HG02759 (cell line): ENCODE measurements around the gene TMEM53.

Experiments used
- ATAC-seq: cut with Tn5 transposase; IDR thresholded peaks from one replicate; pipeline ENCODE4 v1.9.1; 2021; ENCODE audit warnings: mild to moderate bottlenecking, moderate library complexity; ENCODE audit not compliant: unreplicated experiment

The TMEM53 gene

DNA sequence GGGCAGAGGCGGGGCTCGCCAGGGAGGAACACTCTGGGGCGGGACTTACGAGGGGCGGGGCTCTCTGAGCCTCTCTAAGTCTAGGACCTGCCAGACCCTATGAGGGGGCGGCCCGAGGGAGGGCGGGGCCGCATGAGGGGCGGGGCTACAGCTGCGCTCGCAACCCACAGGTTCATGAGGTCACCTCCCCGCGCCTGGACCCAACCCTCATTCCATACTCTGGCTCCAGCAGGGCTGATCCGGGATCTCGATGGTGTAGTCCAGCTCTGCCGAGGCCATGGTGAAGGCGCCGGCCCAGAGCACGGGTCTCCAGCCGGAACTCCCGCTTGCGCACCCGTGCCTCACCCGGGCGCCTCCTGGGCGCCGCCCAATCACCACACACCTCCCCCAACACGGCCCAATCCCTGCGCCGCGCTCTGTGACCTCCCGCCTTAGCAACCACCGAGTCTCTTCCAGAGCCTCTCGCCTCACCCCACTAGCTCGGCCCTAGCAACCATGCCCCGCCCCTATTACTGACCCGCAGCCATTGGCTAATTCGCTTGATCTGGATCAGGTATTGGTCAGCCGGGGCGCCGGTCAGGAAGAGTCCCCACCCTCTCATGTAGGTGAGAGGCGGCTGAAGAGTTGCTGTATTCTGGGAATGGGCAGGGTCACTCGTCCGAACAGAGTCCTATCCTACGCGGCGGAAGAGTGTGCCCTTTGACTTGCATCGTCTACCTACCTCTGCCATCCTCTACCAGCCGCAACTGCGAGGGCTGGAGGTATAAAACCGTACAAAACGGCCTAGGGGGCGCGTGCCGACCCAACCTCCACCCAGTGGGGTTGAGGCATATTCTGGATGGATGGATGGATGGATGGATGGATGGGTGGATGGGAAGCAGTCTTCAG is at the start of gene TMEM53, which contains the start of gene ARMH1:
Gene TMEM53 (minus strand): TSS at position 369 of the 888 bp plus-strand sequence. CDS start 90 bp downstream, at position 279.
Gene ARMH1 (plus strand): TSS at position 602 of the 888 bp plus-strand sequence. CDS start 14,984 bp downstream, outside the sequence.
- ATAC-seq = peak; percentile 91

GRCh38 chr1:44723496-44724295 is 49.4 kb upstream of the TMEM53 start:
- ATAC-seq = no peak

DNA sequence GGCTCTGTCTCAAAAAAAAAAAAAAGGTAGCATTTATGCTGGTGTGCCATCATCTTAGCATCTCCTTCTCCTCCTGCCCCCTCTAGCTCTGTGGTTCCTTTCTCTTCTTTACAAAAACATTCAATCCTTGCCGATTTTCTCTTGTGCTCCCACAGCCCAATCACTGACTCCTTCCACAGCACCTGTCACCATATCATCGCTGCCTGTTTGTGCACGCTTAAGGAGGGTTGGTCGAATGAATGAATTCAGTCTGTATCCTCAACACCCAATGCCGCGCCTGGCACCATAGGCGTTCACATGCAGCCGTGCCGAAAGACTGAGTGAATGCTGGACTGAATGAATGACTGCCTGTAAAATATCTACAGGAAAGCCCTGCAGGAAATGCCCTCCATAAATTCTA is 48.8 kb upstream of the TMEM53 start:
- ATAC-seq = no peak

GRCh38 chr1:44721485-44722361 is 47.4 kb upstream of the TMEM53 start:
- peak; percentile 74 for ATAC-seq

GRCh38 chr1:44720281-44720680 is 46.0 kb upstream of the TMEM53 start:
- no peak for ATAC-seq

DNA sequence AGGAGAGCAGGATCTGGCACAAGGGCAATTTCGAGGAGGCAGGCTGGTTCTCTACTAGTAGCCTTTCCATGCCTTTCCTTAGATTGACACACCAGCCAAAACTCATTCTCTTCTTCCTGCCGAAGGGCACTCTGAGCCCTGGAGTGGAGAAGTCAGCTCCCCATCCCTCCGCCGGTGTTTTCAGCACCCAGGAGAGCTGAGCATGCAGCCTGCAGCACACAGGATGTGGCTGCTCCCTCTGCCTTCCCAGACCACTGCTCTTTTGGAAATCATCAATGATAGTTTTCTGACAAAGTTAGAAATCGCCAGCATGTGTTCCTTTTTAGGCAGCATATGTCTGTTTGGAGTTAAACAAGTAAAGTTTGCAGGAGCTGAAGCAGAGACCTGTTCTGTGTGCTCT is 45.0 kb upstream of the TMEM53 start:
- ATAC-seq = no peak

GRCh38 chr1:44718091-44718490 is 43.8 kb upstream of the TMEM53 start:
- ATAC-seq = no peak

DNA sequence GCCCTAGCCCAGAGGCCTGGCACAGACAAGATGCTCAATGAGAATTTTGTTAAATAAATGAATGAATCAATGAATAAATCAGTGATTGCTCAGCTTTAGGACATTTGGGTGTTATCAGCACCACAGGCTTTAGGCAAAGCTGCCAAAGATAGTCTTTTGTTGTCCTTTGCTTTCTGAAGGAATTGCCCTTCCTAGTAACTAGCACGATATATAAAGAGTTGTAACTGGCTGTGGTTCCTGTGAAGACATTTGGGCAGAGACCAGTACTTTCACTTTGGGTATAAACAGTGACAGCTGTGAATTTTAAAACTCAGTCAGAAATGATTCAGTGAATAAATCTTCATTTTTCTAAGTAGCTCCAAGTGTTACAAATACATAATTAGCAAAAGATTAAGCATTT is 43.4 kb upstream of the TMEM53 start:
- no peak for ATAC-seq

- no peak for ATAC-seq
These were observed 42.9 kb upstream of the TMEM53 start for GRCh38 chr1:44717156-44717555.

- ATAC-seq = no peak
These were observed 40.8 kb upstream of the TMEM53 start for GRCh38 chr1:44714944-44715571.

GRCh38 chr1:44714532-44714931 is 40.3 kb upstream of the TMEM53 start:
- ATAC-seq = no peak

GRCh38 chr1:44713321-44713781 is 39.1 kb upstream of the TMEM53 start:
- peak; percentile 65 for ATAC-seq

DNA sequence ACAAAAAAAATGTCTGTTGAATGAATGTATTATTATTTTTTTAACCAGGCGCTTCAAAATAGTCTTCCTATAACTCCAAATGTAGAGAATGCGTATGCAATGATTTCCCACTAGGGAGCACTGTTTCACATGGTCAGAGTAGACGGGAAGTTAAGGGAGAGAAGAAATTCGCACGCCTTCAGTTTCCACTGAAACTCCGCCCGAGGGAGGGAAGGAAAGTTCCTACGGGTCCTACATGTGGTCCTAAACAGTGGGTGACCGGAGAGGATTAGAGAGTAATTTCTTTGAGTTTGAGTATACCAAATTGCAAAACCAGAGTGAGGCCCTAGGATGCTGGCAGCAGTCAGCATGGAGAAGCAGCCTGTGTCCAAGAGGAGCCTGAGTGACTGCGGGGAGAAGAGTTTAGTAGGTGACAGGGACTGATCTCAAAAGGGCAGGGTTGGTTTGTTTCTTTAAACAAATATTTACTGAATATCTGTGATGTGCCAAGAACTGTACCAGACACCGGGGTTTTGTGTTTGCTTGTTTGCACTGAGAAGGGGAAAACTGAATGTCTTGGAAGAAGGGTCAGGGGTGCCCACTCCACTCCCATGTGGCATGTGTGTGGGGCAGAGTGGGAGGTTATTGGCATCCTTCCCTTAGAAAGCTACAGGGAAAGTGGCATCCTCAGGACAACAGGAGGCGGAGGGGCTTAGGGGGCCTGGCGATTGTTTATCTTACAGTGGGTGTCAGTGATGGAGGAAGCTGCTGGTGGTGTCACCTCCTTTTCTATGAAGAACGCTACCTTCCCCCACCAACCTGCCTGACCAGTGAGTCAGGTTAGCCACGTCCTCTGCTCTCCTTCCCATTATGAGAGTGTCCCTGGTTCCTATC is 33.9 kb upstream of the TMEM53 start:
- ATAC-seq = no peak

DNA sequence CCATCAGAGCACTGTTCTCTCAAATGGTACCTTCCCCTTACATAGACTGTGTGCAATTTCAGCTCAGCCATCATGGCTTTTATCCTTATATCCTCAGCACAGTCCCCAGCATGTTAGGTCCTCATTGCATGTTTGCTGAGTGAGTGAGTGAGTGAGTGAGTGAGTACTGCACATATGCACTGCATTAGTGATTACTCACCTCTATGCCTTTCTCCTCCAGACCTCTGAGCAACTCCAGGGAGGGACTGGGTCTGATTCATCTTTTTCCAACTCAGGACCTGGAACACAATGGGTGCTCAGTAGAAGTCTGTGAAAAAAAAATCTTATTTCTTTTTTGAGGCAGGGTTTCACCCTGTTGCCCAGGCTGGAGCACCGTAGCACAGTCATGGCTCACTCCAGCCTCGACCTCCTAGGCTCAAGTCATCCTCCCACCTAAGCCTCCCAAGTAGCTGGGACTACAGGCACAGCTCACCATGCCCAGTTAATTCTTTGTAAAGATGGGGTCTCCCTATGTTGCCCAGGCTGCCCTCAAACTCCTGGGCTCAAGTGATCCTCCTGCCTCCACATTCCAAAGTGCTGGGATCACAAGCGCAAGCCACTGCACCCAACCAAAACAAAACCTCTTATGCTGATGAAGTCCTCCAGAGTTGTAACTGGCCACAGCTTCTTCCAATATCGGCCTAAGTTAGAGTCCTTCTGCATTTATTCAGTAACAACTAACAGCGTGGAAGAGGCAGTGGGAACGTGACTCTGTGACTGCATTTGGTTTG is 33.0 kb upstream of the TMEM53 start:
- ATAC-seq = no peak

DNA sequence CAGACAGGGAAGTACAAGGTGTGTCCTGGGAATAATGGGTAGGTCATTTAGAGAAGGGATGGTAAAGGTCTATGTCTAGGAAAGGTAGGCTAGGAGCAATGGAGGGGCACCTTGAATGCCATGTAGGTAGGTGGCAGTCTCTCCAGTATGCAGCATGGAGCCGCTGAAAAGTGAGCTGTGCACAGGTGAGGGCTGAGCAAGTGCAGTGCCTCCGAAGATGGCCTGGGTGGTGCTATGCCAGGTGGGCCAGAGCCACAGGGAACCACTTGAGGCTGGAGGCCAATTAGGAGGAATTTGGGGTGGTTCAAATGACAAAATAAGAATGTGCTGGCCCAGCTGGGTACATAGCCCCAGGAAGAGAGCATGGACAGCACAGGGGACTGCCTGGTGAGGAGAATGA is 31.7 kb upstream of the TMEM53 start:
- ATAC-seq = no peak

DNA sequence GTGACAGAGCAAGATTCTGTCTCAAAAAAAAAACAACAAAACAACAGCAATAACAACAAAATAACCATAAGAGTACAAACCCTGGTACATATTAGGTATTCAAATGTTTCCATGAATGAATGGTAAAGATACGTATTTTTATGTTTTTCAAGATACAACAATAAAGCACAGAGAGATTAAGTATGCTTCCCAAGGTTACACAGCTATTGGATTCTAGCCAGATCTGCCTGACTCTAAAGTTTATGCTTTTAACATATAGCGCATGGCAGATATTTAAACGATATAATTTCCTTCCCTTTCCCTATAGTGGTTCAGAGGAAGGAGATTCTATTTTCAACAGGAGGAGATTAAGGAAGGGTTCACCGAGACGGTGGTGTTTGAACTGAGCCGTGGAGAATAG is 31.2 kb upstream of the TMEM53 start:
- ATAC-seq = no peak

GRCh38 chr1:44701141-44701573 is 26.9 kb upstream of the TMEM53 start:
- no peak for ATAC-seq

- ATAC-seq = no peak
These were observed 26.3 kb upstream of the TMEM53 start for GRCh38 chr1:44700573-44700972.
